Endometrium (tissue), 2 donors: ENCODE data around the gene S100A16.
"Not testable (repeated sequence)": the region's sequence is repeated elsewhere in the genome, so short reads cannot be mapped to it uniquely, and the experiment has no call there.

Experiments
- FAIRE-seq: peaks from 2 replicates; lab custom pipeline; 2012; peaks lifted over from hg19 to GRCh38; lab: Jason Lieb, UNC
- donor health status: control.
- donor health status: control.

S100A16 gene

DNA sequence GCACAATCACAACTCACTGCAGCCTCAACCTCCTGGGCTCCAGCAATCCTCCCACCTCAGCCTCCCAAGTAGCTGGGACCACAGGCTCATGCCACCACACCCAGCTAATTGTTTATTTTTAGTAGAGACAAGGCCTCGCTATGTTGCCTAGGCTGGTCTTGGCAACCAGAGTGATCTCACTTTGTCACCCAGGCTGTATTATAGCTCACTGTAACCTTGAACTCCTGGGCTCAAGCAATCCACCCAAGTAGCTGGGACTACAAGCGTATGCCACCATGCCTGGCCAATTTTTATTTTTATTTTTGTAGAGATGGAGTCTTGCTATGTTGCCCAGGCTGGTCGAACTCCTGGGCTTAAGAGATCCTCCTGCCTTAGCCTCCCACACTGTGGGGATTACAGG, 50.9 kb downstream of the S100A16 start:
- not testable (repeated sequence) for FAIRE-seq

GRCh38 chr1:153561466-153561985, 51.4 kb downstream of the S100A16 start:
- no peak for FAIRE-seq

GRCh38 chr1:153560771-153561465, 52.0 kb downstream of the S100A16 start:
- FAIRE-seq, result no peak

- FAIRE-seq, result no peak
Measured at GRCh38 chr1:153560241-153560640, 52.7 kb downstream of the S100A16 start.

DNA sequence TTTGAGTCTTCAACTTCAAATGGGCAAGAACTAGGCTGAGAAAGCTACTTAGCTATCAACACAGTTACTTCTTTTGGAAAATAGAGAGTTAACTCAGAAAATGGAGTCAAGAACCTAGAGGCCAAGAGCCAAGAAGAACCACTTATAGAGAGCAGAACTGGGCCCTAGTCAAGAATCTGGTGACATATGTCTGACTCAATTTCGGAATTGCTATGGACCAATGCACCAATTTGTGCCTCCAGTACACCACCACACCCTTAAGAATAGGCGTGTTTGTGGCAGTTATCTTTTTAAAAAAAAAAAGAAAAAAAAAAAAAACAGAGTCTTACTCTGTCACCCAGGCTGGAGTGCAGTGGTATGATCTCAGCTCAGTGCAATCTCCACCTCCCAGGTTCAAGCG, 55.1 kb downstream of the S100A16 start:
- no peak for FAIRE-seq
